HUES48 (cell line): Measurements from ENCODE around the gene ZFAND3.

ENCODE experiments used
- H3K27ac ChIP-seq: one replicate; pipeline ENCODE4 v1.7.0; 2013; ENCODE audit warnings: low read depth, low read length, inconsistent platforms
- H3K27me3 ChIP-seq: 2 replicates; pipeline ENCODE4 v1.6.1; 2013; ENCODE audit warnings: mild to moderate bottlenecking, low read length; ENCODE audit not compliant: control insufficient read depth, insufficient read depth
- H3K36me3 ChIP-seq: 2 replicates; pipeline ENCODE4 v1.6.1; 2013; ENCODE audit warnings: low read length; ENCODE audit not compliant: control insufficient read depth, insufficient read depth
- H3K4me1 ChIP-seq: 2 replicates; pipeline ENCODE4 v1.6.1; 2013; ENCODE audit warnings: mild to moderate bottlenecking, low read length; ENCODE audit not compliant: control insufficient read depth, insufficient read depth
- H3K4me3 ChIP-seq: 2 replicates; pipeline ENCODE4 v1.5.1; 2013; ENCODE audit warnings: mild to moderate bottlenecking, low read depth, low read length
- H3K9ac ChIP-seq: 2 replicates; pipeline ENCODE4 v1.6.1; 2013; ENCODE audit warnings: mild to moderate bottlenecking, low read depth, low read length, moderate library complexity
- H3K9me3 ChIP-seq: 2 replicates; pipeline ENCODE4 v1.6.1; 2013; ENCODE audit warnings: low read length; ENCODE audit not compliant: control insufficient read depth, insufficient read depth

ZFAND3 gene, protein sequence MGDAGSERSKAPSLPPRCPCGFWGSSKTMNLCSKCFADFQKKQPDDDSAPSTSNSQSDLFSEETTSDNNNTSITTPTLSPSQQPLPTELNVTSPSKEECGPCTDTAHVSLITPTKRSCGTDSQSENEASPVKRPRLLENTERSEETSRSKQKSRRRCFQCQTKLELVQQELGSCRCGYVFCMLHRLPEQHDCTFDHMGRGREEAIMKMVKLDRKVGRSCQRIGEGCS

DNA sequence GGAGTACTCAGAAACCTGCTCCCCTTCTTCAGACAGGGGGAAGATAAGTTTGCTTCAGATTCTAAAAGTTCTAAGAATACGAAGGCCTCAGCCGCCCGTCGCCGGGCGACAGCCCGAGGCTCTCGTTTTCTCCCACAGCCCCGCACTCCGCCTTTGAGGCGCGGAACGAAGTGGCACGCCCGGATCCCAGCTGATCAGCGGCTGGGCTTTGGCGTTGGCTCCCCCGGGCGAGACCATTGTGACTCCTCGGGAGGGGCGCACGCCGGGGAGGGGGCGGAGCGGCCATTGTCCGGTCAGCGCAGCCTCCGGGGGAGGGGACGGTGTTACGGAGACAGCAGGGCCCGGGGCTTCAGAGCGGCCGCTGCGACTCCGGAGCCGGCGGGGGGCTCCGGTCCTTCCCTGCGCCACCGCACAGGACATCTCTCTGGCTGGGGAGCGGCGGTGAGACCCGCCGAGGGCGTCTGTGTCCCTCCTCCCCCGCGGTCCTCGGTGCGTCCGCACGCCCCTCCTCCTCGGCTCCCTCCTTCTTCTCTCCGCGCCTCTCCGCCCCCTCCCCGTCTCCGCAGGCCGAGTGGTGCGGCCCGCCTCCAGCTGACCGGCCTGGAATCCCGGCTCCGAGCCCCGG, at the start of gene ZFAND3:
ZFAND3 (plus strand) TSS at position 551 of the 625 bp plus-strand sequence. CDS start 219 bp downstream, outside the sequence.
- Histone ChIP-seq H3K9ac (peak within 1 kb of the TSS; percentile 99), H3K27me3 (no peaks in the 10 kb centered on the region), H3K27ac (peak within 1 kb of the TSS; percentile 99), H3K4me1 (peaks cover 49% of the 10 kb centered on the region), H3K4me3 (peak within 1 kb of the TSS; percentile 87), H3K36me3 (no peaks in the 10 kb centered on the region), H3K9me3 (no peaks in the 10 kb centered on the region)

DNA sequence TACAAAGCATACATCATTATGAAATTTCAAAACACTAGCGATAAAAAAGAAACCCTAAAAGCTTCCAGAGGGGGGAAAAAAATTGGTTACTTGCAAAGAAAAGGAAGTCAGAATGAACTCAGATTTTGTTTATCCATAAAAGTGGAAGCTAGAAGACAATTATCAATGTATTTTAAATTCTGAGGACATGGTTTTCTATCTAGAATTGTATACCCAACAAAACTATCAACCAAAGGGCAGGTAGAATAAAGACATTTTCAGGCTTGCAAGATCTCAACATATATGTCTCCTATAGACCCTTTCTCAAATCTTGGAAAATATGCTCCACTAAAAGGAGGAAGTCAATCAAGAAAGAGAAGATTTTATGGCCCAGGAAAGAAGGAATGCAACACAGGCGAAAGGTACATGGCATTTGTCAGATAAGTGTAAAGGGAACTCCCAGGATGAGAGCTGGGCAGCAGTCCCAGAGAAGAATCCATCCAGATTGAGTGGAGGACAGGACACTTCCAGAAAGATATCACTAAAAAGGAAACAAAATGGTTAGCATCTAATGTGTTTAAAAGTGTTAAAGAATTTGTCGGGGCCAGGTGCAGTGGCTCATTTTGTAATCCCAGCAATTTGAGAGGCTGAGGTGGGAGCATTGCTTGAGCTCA, 45.4 kb upstream of the ZFAND3 start:
- no peak overlapping the region for H3K4me3 ChIP-seq
- no peak overlapping the region for H3K27ac ChIP-seq
- H3K27me3 ChIP-seq, result peaks cover 39% of the 10 kb centered on the region
- H3K9me3 ChIP-seq, result no peaks in the 10 kb centered on the region
- H3K9ac ChIP-seq, result no peak overlapping the region
- peaks cover 20% of the 10 kb centered on the region for H3K4me1 ChIP-seq
- no peaks in the 10 kb centered on the region for H3K36me3 ChIP-seq

- no peak overlapping the region for H3K27ac ChIP-seq
- peaks cover 27% of the 10 kb centered on the region for H3K27me3 ChIP-seq
- no peak overlapping the region for H3K4me3 ChIP-seq
- H3K4me1 ChIP-seq, result peaks cover 30% of the 10 kb centered on the region
- H3K9ac ChIP-seq, result no peak overlapping the region
- no peaks in the 10 kb centered on the region for H3K9me3 ChIP-seq
- no peaks in the 10 kb centered on the region for H3K36me3 ChIP-seq
These were observed 43.0 kb upstream of the ZFAND3 start for GRCh38 chr6:37776566-37776965.

DNA sequence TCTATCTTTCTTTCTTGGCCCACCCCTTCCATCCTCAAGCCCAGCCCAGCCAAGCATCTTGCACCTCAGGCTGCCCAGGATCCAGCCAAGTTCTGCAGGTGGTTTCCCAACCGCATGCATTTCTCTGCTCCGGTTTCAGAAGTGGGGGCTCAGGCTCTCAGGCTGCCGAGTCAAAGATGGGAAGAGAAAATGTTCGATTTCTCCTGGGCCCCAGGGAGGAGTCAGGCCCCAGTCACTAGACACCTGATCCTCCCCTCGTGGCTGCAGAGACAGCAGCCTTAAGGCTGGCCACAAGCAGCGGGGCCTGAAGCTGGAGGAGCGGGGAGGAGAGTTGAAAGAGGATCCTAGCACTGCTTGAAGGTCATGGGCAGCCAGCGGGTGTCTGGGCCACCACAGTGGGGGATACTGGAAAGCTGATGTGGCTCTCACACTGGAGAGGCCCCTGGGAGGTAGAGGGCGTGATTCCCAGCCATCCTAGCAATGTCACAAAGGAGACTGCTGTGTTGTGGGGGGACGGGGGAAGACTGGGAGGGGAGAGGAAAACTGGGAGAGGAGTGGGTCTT, 42.2 kb upstream of the ZFAND3 start:
- H3K9me3 ChIP-seq, result no peaks in the 10 kb centered on the region
- H3K4me1 ChIP-seq, result peaks cover 30% of the 10 kb centered on the region
- no peaks in the 10 kb centered on the region for H3K36me3 ChIP-seq
- no peak overlapping the region for H3K27ac ChIP-seq
- no peak overlapping the region for H3K4me3 ChIP-seq
- H3K27me3 ChIP-seq, result peaks cover 27% of the 10 kb centered on the region
- H3K9ac ChIP-seq, result no peak overlapping the region

- Histone ChIP-seq H3K27me3 (peaks cover 37% of the 10 kb centered on the region), H3K36me3 (no peaks in the 10 kb centered on the region), H3K27ac (no peak overlapping the region), H3K4me3 (no peak overlapping the region), H3K9ac (no peak overlapping the region), H3K9me3 (no peaks in the 10 kb centered on the region), H3K4me1 (peaks cover 43% of the 10 kb centered on the region)
These were observed 40.3 kb upstream of the ZFAND3 start for GRCh38 chr6:37779111-37779800.

- peaks cover 45% of the 10 kb centered on the region for H3K27me3 ChIP-seq
- H3K27ac ChIP-seq, result peak overlapping the region; percentile 17
- no peaks in the 10 kb centered on the region for H3K36me3 ChIP-seq
- H3K9ac ChIP-seq, result no peak overlapping the region
- peaks cover 51% of the 10 kb centered on the region for H3K4me1 ChIP-seq
- H3K4me3 ChIP-seq, result no peak overlapping the region
- H3K9me3 ChIP-seq, result no peaks in the 10 kb centered on the region
These were observed 39.5 kb upstream of the ZFAND3 start for GRCh38 chr6:37779902-37780628.

DNA sequence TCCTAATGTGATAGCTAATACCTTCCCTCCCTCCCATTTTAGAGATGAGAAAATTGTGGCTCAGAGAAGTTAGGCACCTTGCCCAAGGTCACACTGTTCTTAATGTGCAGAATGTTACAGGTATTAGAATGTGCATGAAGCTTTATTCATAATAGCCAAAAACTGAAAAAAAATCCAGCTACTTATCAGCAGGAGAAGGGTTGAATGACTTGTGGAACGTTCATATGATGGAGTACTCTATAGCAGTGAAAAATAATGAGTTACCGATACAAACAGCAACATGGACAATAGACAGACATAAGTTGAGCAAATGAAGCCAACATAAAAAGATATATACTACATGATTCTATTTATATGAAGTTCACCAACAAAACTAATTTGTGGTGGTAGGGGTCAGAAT, 37.7 kb upstream of the ZFAND3 start:
- no peak overlapping the region for H3K27ac ChIP-seq
- H3K36me3 ChIP-seq, result no peaks in the 10 kb centered on the region
- H3K4me1 ChIP-seq, result peaks cover 50% of the 10 kb centered on the region
- H3K9me3 ChIP-seq, result no peaks in the 10 kb centered on the region
- H3K4me3 ChIP-seq, result no peak overlapping the region
- no peak overlapping the region for H3K9ac ChIP-seq
- peaks cover 51% of the 10 kb centered on the region for H3K27me3 ChIP-seq

DNA sequence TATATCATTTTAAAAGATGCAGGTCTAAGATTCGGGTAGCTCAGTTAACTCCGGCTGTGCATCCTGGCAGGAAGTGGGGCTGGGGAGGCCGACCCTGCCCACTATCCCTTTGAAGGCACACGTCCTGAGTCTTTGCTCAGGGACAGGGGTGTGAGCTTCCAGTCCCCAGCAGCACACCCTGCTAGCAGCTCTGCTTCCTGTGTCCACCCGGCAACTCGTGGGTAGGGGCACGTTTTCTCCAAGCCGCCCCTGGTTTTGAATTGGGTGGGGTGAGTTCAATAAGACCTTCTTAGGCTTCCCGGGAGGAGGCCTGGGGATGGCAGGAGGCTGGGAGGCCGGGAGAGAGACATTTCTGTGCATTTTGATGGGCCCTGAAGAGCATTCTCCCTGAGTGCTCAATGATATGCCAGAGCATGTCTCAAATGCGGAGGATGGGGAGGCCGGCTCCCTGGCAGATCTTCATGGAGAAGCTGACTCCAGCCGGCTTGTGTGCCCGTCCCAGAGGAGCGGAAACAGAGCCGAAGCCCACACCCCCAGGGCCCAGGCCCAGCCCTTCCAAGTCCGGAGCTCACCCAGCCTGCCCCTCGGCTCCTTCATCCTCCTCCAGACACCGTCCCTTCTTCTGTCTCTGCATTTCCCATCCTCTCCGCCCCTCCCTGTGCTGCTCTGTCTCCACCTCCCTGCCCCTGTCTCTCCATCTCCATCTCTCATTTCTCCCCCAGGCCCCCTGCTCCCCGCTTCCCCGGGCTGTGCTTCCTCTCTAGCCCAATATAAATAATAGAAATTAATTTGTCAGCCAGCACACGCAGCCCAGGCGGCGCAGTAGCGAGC, 36.3 kb upstream of the ZFAND3 start:
- Histone ChIP-seq H3K9me3 (no peaks in the 10 kb centered on the region), H3K4me1 (peaks cover 38% of the 10 kb centered on the region), H3K27me3 (peaks cover 38% of the 10 kb centered on the region), H3K9ac (peak overlapping the region; percentile 79), H3K36me3 (no peaks in the 10 kb centered on the region), H3K4me3 (peak overlapping the region; percentile 66), H3K27ac (peak overlapping the region; percentile 25)

- Histone ChIP-seq H3K4me3 (peak overlapping the region; percentile 66), H3K27me3 (peaks cover 30% of the 10 kb centered on the region), H3K4me1 (peaks cover 35% of the 10 kb centered on the region), H3K27ac (peak overlapping the region; percentile 25), H3K36me3 (no peaks in the 10 kb centered on the region), H3K9me3 (no peaks in the 10 kb centered on the region), H3K9ac (peak overlapping the region; percentile 79)
These were observed 35.5 kb upstream of the ZFAND3 start for GRCh38 chr6:37783856-37784584.
